Measurements from ENCODE around the gene LCN9. TPM values are rescaled to one million over a fixed set of nuclear protein-coding genes. Genes with fewer than 3 reads are reported as not detected.
"Not testable (repeated sequence)": the region's sequence is repeated elsewhere in the genome, so short reads cannot be mapped to it uniquely, and the experiment has no call there.

Gene LCN9
- not detected for total RNA-seq (ENCODE audit: insufficient read depth, low replicate concordance)

- peak; percentile 38 for DNase-seq (ENCODE audit: low spot score)
These were observed at the start of gene LCN9 for GRCh38 chr9:135662758-135663450. Gene LCN9, plus strand, starts transcription at chr9:135663309. Its CDS starts 13 bp downstream, at chr9:135663322.

DNA sequence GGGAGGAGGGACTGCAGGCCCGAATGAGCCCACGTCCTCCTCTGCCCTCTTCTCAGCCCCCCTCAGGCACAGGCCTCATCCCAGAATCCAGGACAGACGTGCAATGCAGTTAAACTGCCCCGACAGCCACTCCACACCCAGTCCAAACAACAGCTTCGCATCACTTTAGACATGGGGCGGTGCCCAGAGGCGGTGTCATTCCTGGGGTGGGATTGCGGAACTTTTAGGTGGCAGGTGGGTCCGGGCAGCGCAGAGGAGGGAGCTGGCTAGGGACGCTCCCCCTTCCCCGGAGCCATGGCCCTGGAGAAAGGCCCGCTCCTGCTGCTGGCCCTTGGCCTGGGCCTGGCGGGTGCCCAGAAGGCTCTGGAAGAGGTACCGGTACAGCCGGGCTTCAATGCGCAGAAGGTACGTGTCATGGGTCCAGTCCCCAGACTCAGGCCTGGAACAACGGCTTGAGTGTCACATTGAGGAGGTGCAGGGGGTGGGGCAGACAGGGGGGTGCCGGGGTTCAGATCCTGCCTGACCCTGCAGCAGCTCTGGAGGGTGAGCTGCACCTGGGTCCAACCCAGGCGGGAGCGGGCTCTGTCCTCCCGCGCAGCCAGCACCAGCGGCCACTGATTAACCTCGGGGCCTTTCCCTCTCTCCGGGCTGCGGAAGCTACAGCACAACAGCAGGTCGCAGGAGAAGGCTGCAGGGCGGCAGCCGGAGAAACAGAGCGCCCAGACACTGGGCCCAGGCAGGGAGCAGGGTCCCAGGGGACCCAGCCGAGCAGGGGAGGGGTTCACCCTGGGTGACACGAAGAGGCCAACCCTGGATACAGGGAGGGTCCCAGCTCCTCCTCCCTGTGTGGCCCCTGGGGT lies 48.9 kb upstream of the LCN9 start:
- no peak for DNase-seq (ENCODE audit: low spot score)

DNA sequence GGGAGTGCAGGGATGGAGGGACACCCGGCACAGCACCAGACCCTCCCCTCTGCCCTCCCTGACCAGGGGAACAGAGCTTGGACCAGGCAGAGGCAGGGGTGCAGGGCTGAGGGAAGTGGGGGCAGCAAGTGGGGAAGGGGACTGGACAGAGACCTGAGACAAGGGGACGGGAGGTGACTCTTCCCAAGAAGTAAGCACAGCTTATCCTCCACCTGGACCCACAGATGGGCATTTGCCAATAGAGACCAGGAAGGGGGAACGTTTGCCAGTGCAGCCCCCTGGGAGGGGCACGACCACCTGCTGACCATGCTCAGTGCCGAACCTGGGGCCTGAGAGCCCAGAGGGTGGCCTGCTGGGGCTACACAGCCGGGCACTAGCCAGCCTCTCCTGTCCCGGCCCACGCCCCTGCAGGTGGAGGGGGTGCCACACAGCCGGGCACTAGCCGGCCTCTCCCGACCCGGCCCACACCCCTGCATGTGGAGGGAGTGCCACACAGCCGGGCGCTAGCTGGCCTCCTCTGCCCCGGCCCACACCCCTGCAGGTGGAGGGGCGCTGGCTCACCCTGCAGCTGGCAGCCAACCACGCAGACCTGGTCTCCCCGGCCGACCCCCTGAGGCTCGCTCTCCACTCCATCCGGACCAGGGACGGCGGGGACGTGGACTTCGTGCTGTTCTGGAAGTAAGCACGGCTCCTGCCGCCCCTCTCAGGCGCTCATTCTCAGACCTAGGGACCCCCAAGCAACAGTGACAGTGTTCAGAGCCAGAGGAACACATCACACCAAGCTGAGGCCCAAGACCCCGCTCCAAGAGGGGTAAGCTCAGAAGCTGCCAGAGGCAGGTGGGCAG lies 48.1 kb upstream of the LCN9 start:
- DNase-seq (ENCODE audit: low spot score) = no peak

- no peak for DNase-seq (ENCODE audit: low spot score)
These were observed 47.2 kb upstream of the LCN9 start for GRCh38 chr9:135615666-135616618.

DNA sequence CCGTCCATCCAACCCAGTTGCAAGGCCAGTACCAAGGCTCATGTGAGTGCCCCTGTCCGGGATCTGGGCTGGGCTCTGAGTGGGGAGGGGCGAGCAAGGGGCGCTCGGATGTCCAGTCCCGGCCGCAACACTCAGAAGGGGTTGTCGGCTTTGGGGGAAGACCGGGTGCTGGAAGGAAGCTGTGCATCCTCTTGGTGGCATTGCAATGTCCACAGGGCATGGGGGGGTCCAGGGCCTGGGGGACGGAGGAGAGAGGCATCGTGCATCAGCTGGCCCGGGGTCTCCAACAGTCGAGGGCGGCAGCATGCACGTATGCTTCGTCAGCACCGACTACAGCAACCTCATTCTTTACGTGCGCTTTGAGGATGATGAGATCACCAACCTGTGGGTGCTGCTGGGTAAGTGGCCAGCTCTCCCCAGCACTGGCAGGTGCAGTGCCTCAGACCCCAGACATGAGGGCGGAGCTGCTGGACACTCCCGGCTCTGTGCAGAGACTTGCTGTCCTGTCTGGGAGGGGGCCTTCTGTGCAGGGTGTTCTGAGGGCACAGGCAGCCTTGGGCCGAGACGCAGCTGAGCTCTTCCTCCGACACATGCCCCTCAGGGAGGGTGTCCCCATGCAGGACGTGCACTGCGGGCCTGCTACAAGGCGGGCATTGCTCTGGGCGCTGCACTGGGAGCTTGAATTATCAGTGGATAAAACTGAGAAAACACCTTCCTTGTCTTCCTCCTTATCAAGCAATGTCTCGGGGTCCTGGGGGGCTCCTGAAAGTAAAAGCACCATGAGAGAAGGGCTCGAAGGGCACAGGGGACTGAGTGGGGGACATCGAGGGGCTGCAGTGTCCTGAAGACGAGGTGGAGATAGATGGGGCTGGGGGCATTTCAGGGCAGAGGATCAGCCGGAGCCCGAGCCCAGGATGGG lies 46.2 kb upstream of the LCN9 start:
- DNase-seq (ENCODE audit: low spot score) = no peak

DNA sequence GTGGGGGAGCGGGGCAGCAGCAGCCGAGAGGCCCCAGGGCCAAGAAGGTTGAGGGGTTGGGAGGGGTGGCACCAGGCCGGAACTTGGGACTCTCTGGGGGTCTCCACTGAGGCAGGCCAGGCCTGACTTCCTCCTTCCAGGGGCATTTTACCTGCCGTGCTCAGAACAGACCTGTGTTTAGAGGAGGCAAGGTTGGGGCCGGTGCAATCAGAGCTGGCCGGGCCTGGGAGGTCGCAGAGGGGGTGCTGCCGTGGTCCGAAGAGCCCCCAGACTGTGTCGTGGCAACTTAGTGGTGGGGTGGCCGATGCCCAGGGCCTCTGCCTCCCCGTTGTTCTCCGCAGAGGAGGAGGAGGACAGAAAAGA lies 45.6 kb upstream of the LCN9 start:
- DNase-seq (ENCODE audit: low spot score) = no peak

GRCh38 chr9:135617991-135618411 lies 45.1 kb upstream of the LCN9 start:
- no peak for DNase-seq (ENCODE audit: low spot score)

GRCh38 chr9:135618866-135619598 lies 44.1 kb upstream of the LCN9 start:
- DNase-seq (ENCODE audit: low spot score) = no peak

- DNase-seq (ENCODE audit: low spot score) = no peak
These were observed 43.6 kb upstream of the LCN9 start for GRCh38 chr9:135619599-135619886.

- no peak for DNase-seq (ENCODE audit: low spot score)
These were observed 42.6 kb upstream of the LCN9 start for GRCh38 chr9:135620558-135620957.

- DNase-seq (ENCODE audit: low spot score) = no peak
These were observed 40.6 kb upstream of the LCN9 start for GRCh38 chr9:135622415-135623020.

DNA sequence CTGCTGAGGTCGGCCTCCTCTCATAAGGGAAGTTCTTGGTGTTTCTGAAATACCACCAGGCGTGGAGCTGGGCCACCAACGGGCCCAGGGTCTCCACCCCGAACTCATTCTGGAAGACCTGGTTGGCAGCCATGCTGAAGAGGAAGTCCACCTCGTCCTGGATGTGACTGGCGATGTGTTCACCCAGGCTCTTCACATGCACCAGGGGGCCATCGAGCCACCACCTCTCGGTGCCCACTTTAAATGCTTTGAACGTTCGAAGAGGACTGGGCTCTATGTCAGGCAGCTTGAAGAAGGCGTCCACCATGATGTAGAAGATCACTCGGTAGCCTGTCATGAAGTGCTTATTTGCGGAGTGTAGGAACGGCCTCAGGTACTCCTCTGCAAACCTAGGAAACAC lies 38.8 kb upstream of the LCN9 start:
- no peak for DNase-seq (ENCODE audit: low spot score)

- no peak for DNase-seq (ENCODE audit: low spot score)
These were observed 30.3 kb upstream of the LCN9 start for GRCh38 chr9:135632841-135633240.

- not testable (repeated sequence) for DNase-seq (ENCODE audit: low spot score)
These were observed 26.1 kb upstream of the LCN9 start for GRCh38 chr9:135636930-135637530.

DNA sequence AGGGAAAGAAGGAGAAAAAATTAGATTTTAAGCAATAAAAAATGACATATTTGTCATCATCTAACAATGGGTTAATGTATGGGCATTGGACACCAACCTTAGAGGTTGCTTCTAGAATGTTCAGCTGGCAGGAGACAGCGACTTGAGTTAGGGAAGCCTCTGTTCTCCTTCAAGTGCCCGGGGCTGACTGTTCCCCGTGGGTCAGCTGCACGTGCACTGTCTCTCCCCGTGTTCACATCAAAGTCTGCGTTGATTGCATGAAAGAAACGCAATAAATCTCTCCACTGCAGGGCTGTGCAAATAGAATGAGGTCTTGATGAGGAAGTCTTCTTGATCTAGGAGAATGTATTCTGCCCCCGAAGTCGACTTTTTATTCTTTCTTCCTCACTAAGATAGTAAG lies 23.9 kb upstream of the LCN9 start, which contains the start of gene GLT6D1:
Gene GLT6D1 (minus strand): TSS at position 345 of the 400 bp plus-strand sequence. CDS start 353 bp downstream, outside the sequence.
- no peak for DNase-seq (ENCODE audit: low spot score)

DNA sequence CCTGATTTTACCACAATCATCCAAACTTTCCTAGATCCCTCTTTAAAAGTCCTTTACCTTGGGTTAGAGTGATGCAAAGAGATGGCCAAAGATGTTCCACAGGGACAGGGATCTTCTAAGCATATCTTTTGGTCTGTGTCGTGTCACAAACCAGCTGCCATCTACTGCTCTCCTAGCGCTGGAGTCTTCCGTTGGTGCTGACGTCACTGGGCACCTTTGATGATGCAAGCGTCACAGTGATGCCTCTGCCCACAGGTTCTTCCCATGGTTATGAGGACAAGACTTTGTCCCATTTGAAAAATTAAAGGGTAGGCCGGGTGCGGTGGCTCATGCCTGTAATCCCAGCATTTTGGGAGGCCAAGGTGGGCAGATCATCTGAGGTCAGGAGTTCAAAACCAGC lies 22.1 kb upstream of the LCN9 start:
- DNase-seq (ENCODE audit: low spot score) = no peak

GRCh38 chr9:135641745-135642144 lies 21.4 kb upstream of the LCN9 start:
- no peak for DNase-seq (ENCODE audit: low spot score)

DNA sequence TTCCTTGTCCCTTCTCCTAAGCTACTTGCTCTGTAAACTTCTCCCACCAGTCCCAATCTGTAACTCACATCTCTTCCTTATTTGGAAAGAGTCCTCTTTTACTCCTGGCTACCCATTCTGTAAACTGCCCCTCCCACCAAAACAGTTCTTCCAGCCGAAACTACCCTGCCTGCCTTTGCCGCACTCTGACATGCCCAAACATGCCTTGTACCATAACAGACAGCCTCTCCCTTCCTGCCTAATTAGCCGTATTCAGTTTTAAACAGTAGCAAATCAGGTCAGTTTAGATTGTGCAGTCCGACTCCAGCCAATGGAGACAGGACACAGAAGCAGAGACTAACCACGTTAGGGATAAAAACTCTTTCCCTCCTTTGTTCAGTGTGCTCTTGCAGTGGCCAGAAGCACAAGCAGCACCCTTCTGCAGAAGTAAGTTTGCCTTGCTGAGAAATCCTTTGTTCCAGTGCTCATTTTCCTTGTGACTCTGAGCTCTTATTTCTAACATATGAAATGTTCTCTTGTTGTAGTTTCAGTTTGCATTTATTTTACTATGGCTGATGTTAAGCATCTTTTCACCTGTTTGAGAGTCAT lies 18.4 kb upstream of the LCN9 start:
- DNase-seq (ENCODE audit: low spot score) = no peak

Measured in umbilical cord (tissue), 2 donors.